ENCODE results near the gene STIP1.
"Not testable (repeated sequence)": the region's sequence is repeated elsewhere in the genome, so short reads cannot be mapped to it uniquely, and the experiment has no call there.

The STIP1 gene

DNA sequence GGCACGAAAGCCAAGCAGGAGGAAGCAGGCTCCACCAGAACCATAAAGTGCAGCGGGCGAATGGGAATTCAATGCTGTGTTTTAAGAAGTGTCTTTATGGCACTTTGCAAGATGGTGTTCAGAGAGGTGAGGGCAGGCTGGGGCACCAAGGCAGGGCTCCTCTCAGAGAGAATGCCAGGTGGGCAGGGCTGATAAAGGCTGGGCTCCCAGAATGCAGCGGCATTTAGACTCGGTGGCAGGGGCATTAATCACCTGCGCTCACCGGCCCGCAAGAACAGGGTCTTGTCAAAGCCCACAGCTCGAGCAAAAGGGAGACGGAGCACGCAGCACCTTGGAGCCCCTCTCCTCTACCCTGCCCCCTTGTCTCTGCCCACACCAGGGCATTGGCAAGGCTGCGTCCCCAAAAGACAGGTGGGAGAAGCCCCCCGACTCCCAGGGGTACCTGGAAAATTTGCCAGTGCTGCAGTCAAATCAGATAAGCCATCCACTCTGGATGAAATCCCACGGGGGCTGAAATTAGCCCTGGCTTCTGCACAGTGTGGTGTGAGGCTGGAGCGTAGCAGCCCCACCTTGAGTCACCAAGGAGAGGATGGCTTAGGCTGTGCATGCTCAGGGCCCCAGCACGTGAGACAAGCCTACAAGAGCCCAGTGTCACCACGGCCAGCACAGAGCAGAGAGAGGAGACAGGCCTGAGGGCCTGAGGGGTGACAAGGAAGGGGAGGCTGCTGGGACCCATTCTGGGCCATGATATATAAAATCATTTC is 28.2 kb upstream of the STIP1 start:
- no peak for DNase-seq

DNA sequence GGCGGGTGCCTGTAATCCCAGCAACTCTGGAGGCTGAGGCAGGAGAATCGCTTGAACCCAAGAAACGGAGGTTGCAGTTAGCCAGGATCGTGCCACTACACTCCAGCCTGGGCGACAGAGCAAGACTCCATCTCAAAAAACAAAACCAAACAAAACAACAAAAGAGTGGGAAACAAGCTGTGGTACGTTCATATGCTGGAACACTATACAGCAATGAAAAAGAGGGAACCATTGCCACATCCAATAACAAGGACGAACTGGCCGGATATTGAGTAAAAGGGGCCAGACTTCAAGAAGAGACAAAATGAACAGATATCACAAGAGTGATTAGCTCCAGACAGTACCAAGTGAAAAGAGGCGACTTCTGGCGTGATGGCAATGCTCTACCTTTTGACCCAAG is 24.9 kb upstream of the STIP1 start:
- DNase-seq: no peak

DNA sequence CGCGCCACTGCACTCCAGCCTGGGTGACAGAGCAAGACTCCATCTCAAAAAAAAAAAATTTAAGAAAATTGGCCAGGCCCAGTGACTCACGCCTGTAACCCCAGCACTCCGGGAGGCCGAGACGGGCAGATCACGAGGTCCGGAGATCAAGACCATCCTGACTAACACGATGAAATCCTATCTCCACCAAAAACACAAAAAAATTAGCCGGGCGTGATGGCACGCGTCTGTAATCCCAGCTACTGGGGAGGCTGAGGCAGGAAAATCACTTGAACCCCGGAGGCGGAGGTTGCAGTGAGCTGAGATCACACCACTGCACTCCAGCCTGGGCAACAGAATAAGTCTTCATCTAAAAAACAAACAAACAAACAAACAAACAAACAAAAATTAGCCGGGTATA is 23.2 kb upstream of the STIP1 start:
- not testable (repeated sequence) for DNase-seq

DNA sequence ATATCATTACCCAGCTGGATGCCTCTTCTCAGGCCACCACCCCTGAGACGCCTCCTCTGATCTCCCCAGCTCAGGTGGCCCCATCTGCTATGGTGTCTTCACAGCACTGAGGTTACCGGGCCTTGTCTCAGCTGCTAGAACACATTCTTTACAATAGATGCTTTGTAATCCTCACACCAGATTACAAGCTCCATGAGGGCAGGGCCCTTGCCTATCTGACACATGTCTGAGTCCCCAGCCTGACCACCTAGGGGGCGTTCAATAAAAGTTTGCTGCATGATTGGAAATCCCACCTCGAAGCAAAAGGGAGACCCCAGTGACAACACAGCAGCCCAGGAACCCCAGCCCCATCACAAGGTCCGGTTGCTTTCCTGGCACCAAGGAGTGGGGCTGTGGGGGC is 22.0 kb upstream of the STIP1 start:
- DNase-seq: no peak

DNA sequence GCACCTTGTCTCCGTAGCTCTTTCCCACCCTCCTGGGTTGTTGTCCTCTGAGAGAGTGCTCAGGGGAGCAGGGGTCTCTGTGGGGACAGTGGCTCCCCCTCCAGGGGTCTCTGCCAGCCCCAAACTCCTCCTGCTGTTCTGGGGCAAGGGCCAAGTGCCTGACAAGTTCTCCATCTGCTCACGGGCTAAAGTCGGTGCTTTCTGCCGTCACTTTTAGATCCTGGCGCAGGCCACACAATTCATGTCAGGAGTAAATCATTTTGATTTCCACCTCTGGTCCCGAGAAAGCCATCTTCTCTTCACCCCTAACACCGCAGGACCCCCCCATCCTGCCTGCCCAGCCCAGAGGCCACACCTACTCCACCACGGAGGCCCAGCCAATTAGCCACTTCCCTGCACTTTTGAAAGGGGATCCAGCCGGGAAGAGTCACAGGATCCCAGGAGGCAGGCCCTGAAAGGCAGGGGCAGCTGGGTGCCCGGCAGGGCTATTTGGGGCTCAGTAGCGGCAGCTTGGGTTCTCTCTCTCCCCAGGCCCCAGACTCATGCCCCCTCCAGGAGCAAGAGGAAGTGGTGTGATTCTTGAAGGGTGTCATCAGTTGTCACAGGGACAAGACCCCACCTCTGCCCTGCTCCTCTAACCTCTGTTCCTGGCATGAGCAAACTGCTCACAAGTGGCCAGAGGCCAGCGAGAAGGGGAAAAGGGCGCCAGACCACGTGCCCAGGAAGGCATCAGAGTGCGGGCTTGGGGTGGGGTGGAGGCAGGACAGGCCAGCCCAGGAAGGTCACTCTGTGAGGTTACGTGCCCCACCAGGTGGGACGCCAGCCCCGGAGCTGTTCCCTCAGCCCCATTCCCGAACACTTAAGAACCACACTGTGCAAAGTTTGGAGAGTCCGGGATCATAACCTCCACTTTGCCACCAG is 21.3 kb upstream of the STIP1 start:
- DNase-seq: peak in 2 of 4 experiments; percentile 23 to 26

DNA sequence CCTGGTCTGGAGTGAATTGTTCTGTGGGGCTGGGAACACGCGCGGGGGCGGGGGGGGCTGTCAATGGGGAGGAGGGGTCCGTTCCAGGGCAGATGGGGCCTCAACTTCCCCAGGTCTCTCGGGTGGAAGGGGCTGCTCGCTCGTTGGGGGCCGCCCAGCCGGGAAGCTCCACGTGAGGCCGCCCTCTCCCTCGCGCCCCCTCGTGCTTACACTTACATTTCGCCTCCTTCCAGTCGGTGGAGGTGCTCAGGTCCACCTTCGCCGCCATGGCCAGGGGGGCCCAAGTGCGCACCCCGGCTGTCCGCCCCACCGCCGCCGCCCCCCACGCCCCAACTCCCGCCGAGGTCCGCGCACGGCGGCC is 20.5 kb upstream of the STIP1 start:
- DNase-seq: no peak

DNA sequence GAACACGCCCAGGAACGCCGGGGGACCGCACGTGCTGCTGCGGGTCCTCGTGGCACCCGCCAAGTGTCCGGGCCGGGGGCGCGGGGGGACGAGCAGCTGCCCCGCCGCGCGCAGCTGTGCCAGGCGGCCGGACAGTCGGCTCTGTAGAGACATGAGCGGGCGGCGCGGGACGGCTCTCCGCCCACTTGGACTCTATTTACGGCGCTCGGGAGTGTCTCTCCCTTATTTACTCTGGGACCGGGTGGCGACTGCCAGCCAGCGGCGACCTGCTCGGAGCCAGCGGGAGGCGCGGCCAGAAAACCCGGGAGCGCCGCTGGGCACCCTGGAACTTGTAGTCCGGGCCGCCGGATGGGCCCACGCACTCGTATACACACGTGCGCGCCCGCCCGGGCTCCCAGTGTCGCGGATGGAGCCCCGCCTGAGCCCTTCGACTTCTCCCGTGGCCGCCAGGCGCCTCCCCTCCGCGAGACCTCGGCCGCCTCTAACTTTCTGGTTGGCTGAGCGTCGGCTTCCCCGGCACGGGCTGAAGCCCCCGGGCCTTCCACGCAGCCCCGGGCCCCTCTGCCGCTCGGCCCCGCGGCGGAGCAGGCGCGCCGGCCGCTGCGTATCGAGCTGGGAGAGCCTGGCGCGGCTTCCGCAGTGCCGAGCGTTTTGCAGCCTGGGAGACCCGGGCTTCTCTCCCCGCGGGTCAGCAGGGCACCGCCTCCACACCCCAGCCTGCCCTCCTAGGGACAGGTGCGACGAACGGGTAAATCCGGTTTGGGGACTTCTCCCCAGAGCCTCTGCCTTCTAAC is 19.9 kb upstream of the STIP1 start, which contains the start of gene MACROD1:
MACROD1 (minus strand) TSS at position 272 of the 794 bp plus-strand sequence; CDS start at position 153, 119 bp downstream.
- DNase-seq: peak; percentile 86 to 95 (median 90)

DNA sequence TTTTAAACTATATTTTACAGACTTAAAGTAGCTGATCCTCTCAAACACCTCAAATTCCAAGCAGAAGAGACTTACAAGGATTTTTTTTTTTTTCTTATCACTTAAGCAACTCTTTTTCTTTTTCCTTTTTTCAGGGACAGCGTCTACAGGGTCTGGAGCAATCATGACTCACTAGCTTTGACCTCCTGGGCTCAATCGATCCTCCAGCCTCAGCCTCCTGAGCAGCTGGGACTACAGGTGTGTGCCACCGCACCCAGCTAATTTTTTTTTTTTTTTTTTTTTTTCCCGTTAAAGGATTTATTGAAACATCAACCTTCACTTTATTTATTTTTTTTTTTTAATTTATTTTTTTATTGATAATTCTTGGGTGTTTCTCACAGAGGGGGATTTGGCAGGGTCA is 15.6 kb upstream of the STIP1 start:
- DNase-seq: no peak

DNA sequence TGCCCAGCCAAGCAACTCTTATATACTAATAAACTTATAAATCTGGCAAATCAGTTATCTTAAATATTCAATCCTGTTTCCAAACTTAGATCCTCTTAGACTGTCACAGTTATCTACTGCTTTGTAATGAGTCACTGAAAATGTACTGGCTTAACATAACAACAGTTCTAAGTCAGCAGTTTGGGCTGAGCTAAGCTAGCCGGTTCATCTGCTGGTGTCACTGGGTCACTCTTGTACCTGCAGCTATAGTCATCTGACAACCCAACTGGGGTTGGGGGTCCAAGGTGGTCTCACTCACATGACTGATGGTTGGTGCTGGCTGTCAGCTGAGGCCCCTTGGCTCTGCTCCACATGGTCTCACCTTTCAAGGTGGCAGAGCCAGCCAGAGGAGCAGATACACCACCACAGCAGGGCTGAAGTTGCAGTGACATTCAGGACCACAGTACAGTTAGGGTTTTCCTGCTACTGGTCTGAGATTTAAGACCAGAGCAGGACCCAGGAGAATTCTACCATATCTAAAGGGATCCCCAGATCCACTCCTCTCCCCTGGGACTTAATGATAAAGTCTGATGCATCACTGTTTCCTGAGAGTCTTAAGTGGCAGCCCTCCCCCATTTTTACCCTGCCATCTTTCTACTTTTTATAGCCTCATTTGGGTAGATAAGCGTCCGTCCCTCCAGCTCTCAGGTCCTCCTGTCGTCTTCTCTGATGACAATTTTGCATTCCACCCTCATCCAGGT is 12.2 kb upstream of the STIP1 start:
- DNase-seq: no peak

DNA sequence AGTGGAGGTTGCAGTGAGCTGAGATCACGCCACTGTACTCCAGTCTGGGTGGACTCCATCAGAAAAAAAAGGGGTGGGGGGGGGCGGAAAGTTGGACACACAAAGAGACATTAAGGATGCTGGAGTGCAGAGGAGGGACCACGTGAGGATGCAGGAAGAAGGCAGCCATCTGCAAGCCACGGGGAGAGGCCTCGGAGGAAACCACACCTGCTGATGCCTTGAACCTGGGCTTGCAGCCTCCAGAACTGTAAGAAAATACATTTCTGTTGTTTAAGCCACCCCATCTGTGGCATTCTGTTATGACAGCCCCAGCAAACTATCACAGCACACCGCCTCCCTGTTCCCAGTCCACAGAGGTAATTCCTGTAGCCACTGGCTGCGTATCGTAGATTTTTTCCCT is 9.2 kb upstream of the STIP1 start:
- DNase-seq: no peak

DNA sequence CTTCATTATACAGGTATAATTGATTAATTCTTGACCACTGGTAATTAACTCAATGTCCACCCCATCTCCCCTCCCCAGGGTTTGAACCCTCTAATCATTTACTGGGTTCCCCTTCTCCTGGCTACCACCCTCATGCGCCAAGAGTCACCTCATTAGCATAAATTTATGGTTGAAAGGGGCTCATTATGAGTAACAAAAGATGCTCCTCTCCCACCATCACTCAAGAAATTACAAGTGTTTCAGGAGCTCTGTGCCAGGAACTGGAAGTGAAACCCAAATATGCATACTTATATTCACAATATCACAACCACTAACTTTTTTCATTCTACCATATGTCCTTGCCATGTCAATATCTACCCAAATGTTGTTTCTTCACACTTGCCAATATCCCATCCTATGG is 7.8 kb upstream of the STIP1 start:
- DNase-seq: no peak

DNA sequence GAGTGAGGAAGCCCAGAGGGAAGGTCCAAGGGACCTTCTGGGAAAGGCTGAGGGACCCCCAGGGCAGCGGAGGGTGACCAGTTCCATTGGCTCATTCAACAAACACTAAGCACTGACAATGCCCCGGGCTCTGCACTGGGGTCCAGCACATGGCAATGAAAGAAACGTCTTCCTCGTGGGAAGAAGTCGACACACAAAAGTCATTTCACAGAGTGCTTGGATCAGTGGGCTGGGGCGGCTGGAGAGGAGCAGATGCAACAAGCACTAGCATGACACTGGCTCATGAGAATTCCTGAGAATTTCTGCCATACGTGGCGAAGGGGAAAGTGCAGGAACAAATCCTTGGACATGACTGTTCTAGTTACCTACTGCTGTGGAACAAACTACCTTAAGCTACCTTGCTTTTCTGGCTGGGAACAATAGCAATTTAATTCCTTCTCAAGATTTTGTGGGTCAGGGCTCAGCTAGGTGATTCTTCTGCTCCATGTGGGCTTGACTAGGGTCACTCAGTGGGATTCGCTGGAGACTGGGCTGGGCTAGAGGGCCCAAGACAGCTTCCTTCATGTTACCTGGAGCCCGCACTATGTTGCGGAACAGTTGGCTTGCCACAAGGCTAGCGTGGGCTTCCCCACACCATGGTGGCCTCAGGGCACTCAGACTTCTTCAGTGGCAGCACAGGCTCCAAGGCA is 6.9 kb upstream of the STIP1 start:
- no peak for DNase-seq

DNA sequence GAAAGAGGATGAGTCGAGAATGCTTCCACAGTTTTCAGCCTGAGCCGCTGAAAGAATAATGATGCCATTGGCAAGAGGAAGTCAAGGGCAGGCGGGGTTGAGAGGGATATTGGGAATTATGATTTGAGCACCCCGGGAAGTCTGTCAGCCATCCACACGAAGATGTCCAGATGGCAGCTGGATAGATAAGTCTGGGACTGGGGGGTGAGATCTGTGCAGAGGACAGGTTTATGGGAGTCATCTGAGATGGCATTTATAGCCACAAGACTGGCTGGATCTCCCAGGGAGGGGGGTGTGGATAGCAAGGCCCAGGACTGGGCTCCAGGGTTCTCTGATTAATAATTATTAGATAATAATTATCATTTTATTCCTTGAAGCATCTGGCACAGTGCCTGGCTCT is 5.1 kb upstream of the STIP1 start:
- DNase-seq: no peak

DNA sequence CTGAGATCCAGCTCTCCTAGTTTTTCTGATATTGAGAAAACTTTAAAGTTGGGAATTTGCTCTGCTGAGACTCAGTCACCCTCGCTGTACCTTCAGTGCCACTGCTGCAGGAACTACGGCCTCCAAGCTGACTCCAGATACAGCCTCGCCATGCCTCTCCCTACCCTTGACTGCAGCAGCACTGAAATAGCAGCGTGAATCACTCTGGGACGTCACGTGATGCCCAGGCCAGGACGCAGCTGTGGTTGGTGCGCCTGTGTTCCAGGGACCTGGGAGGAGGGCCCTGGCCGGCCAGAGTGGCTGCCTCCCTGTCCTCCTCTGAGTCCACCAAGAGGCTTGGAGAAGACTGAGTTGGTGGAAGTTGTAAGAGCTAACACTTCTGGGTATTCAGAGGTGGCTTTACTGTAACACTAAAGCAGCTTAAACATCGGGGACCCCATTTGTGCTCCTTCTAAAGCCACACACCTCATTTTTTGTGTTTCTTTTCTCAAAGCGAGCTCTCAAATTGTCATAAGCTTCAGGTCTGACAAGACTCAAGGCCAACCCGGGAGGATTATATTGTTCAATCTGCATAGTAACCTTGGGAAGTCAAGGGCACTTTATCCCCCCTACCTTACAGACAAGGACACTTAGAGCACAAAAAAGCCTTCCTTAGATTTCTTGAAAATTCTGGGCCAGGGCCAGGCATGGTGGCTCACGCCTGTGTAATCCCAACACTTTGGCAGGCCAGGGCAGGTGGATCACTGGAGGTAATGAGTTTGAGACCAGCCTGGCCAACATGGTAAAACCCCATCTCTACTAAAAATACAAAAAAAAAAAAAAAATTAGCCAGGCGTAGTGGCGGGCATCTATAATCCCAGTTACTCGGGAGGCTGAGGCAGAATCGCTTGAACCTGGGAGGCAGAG is 4.2 kb upstream of the STIP1 start:
- DNase-seq: peak; percentile 92 to 95 (median 94)

DNA sequence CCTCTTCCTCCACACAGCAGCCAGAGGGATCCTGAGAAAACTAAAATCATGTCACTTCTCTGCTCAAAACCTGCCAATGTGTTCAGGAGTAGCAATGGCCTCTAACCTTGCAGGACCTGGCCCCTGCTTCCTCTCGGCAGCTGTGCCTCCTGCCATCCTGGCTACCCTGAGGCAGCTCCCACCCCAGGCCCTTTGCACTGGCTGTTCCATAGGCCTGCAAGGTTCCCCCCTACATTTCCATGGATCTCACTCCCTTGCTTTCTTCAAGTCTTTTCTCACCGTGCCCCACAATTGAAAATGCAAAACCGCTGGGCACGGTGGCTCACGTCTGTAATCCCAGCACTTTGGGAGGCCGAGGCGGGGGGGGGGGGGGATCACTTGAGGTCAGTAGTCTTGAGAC is 2.1 kb upstream of the STIP1 start:
- DNase-seq: no peak

DNA sequence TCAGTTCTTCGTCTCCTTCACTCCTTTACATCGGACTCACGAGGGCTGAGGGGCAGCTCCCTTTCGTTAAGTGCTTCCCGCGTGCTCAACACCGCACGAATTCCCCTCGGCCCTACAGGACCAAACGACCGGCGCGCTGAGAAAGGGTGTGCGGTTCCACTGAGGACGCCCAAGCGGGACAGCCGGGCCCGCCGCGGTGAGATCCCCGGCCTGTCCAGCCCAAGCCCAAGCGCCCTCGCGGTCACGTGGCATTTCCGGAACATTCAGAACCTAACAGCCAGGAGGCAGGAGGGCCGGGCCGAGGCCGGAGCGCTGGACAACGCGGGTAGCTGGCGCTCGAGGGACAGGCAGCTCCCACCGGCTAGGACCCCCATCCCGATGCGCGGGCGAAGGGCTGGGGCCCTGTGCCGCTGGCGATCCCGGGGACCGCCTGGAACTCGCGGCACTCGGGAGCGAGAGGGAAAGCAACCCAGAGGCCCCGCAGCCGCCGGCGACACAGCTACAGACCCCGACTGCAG is 737 bp upstream of the STIP1 start:
- DNase-seq: peak; percentile 79 to 92 (median 88)

DNA sequence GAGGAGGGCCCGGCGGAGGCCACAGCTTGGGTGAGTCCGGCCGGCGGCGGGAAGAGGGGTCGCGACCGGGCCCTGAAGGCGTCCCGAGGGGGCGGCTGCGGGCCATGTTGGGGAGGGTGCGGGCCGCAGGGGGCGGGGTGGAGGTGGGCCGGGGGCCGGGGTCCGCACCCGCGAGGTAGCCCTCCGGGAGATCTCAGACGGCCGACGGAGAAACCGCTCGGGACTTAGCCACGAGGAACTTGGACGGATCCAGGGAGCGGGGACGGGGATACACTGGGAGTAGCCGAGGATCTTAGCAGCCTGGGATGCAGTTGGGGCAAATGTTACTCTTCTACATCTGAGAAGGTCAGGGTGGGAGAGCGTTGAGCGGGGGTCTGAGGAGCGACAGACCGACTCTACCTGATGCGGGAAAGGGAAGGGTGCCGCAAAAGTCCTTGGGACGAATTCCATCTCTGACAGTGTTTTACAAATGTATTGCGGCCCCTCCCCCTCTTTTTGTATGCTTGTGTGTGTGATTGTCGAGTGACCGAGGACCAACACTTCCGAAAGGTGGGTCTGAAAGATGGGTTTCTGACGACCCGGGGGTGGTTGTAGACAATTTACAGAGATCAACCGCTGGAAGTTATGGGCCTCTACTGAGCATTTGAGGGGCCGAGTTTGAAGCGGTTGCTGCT is 658 bp downstream of the STIP1 start:
- peak in 1 of 4 experiments; percentile 30 for DNase-seq

DNA sequence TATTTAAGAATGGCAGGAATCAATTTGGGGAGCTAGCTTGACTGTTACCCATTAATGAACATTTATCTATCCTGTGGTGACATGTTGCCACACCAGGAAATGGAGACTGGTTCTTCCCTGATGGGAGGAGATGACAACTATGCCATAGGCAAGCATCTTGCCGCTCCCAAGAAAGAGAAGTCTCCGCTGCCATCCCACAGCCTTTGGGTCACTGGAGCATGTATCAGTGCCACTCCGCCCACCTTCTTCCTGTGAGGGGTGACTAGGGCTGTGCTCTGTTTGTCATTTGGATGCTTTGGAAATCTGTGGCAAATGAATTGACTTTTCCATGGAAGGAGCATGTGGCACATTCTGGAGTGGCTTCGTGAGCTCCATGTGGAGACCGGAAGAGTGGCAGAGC is 6.5 kb downstream of the STIP1 start:
- peak; percentile 81 to 94 (median 91) for DNase-seq

DNA sequence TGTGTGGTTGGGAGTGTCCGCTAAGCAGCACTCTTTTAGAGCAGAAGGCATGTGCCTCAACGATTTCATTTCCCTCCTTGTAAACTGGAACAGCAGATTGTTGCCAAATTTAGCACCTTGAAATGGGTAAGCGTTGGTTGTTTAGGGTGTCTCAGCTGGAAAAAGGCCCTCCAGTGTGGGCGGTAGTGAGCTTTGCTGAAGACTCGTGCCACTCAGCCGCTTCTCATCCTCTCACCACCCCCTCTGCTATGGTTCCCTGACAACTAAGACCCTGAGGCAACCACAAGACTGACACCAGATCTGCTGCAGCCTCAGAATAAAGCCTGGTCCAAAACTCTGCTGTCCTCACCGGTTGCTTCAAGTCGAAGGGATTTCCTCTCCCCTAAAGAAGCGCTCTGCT is 10.7 kb downstream of the STIP1 start:
- peak; percentile 84 to 93 (median 90) for DNase-seq

DNA sequence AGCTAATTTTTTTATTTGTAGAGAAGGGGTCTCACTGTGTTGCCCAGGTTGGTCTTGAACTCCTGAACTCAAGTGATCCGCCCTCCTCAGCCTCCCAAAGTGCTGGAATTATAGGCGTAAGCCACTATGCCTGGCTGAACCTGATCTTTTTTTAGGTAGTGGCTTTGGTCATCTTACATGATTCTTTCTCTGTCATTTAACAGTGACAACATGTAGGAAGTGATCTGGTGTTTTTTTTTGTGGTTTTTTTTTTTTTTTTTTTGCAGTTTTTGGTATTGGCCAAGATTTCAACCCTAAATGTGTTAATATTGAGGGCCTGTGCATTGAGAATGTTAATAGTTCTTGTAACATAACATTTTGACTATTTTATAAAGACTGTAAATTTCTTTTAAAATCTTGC is 12.5 kb downstream of the STIP1 start:
- DNase-seq: peak in 3 of 4 experiments; percentile 32 to 68 (median 59)

Measured in suppressor macrophage (primary cell).